Esophagus muscularis mucosa (tissue), 4 donors: ENCODE data around the gene NFATC4. TPM values are rescaled to one million over a fixed set of nuclear protein-coding genes. Genes with fewer than 3 reads are reported as not detected.

Source experiments
- DNase-seq: peaks from one replicate; pipeline ENCODE4 v3.0.0-alpha.2; 2017; ENCODE audit errors: extremely low spot score
- H3K27ac ChIP-seq, 4 donors: fragments of 200-600 bp; sonication (generic); replicated peaks in 1 of 4; 1 replicate in 3 of 4; 2 replicates in 1 of 4; pipeline ENCODE4 v1.5.1; 2016 to 2019; ENCODE audit warnings: mild to moderate bottlenecking in 1 of 4
- H3K27me3 ChIP-seq, 4 donors: fragments of 200-600 bp; sonication (generic); one replicate each; pipeline versions ENCODE4 v1.5.1 to v1.6.0; 2016 to 2019
- H3K36me3 ChIP-seq, 4 donors: fragments of 200-600 bp; sonication (generic); one replicate each; pipeline ENCODE4 v1.5.1; 2016 to 2019
- H3K4me1 ChIP-seq, 4 donors: fragments of 200-600 bp; sonication (generic); one replicate each; pipeline ENCODE4 v1.5.1; 2016 to 2019
- H3K4me3 ChIP-seq, 4 donors: fragments of 200-600 bp; sonication (generic); 1 replicate in 2 of 4; 2 replicates in 2 of 4; pipeline ENCODE4 v1.5.1; 2016 to 2019; ENCODE audit warnings: mild to moderate bottlenecking in 4 of 4, moderate library complexity in 1 of 4
- H3K9me3 ChIP-seq, 4 donors: fragments of 200-600 bp; sonication (generic); 1 replicate in 3 of 4; 2 replicates in 1 of 4; pipeline ENCODE4 v1.5.1; 2016 to 2019
- CTCF ChIP-seq, 3 experiments: fragments of 200-600 bp in 2 of 3; fragments of 450-650 bp in 1 of 3; sonication (generic) in 2 of 3; IDR thresholded peaks; one replicate each; pipeline ENCODE4 v1.5.1; 2017 to 2019; ENCODE audit warnings: antibody characterized with exemption in 3 of 3, mild to moderate bottlenecking in 2 of 3, moderate library complexity in 1 of 3
- EP300 ChIP-seq: sonication (generic); formaldehyde crosslinking; IDR thresholded peaks from one replicate; pipeline ENCODE4 v1.6.1; 2017; ENCODE audit warnings: antibody characterized with exemption
- POLR2A ChIP-seq: fragments of 450-650 bp; IDR thresholded peaks from one replicate; pipeline ENCODE4 v1.6.1; 2017; ENCODE audit warnings: antibody characterized with exemption, moderate library complexity, mild to moderate bottlenecking, low read depth
- POLR2AphosphoS5 ChIP-seq, 2 donors: sonication (generic); formaldehyde crosslinking; IDR thresholded peaks; one replicate each; pipeline ENCODE4 v1.6.1; 2017; ENCODE audit warnings: antibody characterized with exemption in 2 of 2
- WGBS: methylation state at CpG from one replicate; pipeline ENCODE4 v1.1.5; 2018; 5-methylcytosine and 5-hydroxymethylcytosine counted together
- intact Hi-C: fragments of 100-400 bp; cut with DNase I; formaldehyde crosslinking; loops from one replicate; pipeline ENCODE4 v1.15.1; 2023
- small RNA-seq, 3 donors: library from RNA; depleted of rRNA; stranded (forward); fragments of <200 nt; gene quantifications; one replicate each; pipeline ENCODE3, GENCODE V24; 2016
- total RNA-seq, 4 donors: library from RNA; depleted of rRNA; stranded (reverse); fragments of >200 nt; gene quantifications; one replicate each; pipeline versions ENCODE4 v1.1.0 to v1.2.1, GENCODE V29; 2016

Gene NFATC4
- total RNA-seq, 4 donors from 2014 or later = 38.8 to 65.2 (median 48.3) TPM

- intact Hi-C loops = no loop called here
- peak; percentile 74 for DNase-seq
- Histone ChIP-seq H3K4me3 (peak overlapping the region; percentile 66 to 87 (median 70)), H3K9me3 (no peaks in the 10 kb centered on the region), H3K36me3 (peaks cover 14 to 28% (median 23%) of the 10 kb centered on the region in 4 donors), H3K27me3 (no peaks in the 10 kb centered on the region), H3K4me1 (peaks cover 36 to 57% (median 48%) of the 10 kb centered on the region in 4 donors), H3K27ac (peak overlapping the region; percentile 92 to 98 (median 92))
- TF ChIP-seq CTCF (IDR thresholded peaks at IDR 0.05) (no peak), POLR2AphosphoS5 (IDR thresholded peaks at IDR 0.05) (no peak), EP300 (no peak), POLR2A (no peak)
- 91% methylated on average over 13 of the region's 18 CpGs for WGBS
Measured at GRCh38 chr14:24428628-24429394, 60.8 kb downstream of the NFATC4 start.

Small RNAs within 50 kb of the gene (small RNA-seq; reads per million reads assigned to genes)
- 0 reads per million in 3 donors for gene RF00026

Other genes starting within 250 kb of the NFATC4 start
- gene FITM1, start 237.5 kb upstream of the NFATC4 start, total RNA-seq = under 1 TPM in 3 of 4 donors, not detected in 1; 0.34 to 0.83 (median 0.52) TPM
- 100 to 1,000 TPM; 129 to 158 (median 143) TPM for gene PSME1, start 232.0 kb upstream of the NFATC4 start, total RNA-seq
- gene EMC9, start 226.6 kb upstream of the NFATC4 start, total RNA-seq = 10 to 100 TPM in 3 of 4 donors, 1 to 10 TPM in 1; 8.8 to 14.4 (median 12.2) TPM
- 10 to 100 TPM; 32.8 to 64.3 (median 42.6) TPM for gene PSME2, start 221.6 kb upstream of the NFATC4 start, total RNA-seq
- gene RNF31, start 220.7 kb upstream of the NFATC4 start, total RNA-seq = 10 to 100 TPM; 21.7 to 33.3 (median 26.8) TPM
- 10 to 100 TPM; 39.5 to 78.3 (median 63.2) TPM for gene IRF9, start 206.9 kb upstream of the NFATC4 start, total RNA-seq
- gene REC8, start 196.1 kb upstream of the NFATC4 start, total RNA-seq = 1 to 10 TPM; 4.6 to 5.9 (median 5.0) TPM
- gene IPO4, start 179.4 kb upstream of the NFATC4 start, total RNA-seq = 10 to 100 TPM; 12.9 to 41.6 (median 25.2) TPM
- gene TM9SF1, start 172.7 kb upstream of the NFATC4 start, total RNA-seq = 10 to 100 TPM; 27.0 to 44.6 (median 43.8) TPM
- under 1 TPM in 2 of 4 donors, not detected in 2; 0.57 to 0.58 TPM for gene TSSK4, start 162.5 kb upstream of the NFATC4 start, total RNA-seq
- gene CHMP4A, start 154.7 kb upstream of the NFATC4 start, total RNA-seq = 100 to 1,000 TPM in 2 of 4 donors, 10 to 100 TPM in 2; 75.4 to 135 (median 94.9) TPM
- gene MDP1, start 152.1 kb upstream of the NFATC4 start, total RNA-seq = 10 to 100 TPM; 11.1 to 17.5 (median 14.4) TPM
- gene NEDD8, start 135.8 kb upstream of the NFATC4 start, total RNA-seq = 100 to 1,000 TPM; 117 to 152 (median 131) TPM
- 10 to 100 TPM; 43.1 to 53.4 (median 50.5) TPM for gene GMPR2, start 135.3 kb upstream of the NFATC4 start, total RNA-seq
- gene TINF2, start 125.6 kb upstream of the NFATC4 start, total RNA-seq = 10 to 100 TPM; 49.4 to 89.0 (median 81.0) TPM
- 1 to 10 TPM in 2 of 4 donors, under 1 TPM in 2; 0.52 to 3.3 (median 1.6) TPM for gene TGM1, start 105.0 kb upstream of the NFATC4 start, total RNA-seq
- 10 to 100 TPM; 14.6 to 27.8 (median 20.3) TPM for gene RABGGTA, start 96.6 kb upstream of the NFATC4 start, total RNA-seq
- gene DHRS1, start 68.4 kb upstream of the NFATC4 start, total RNA-seq = 10 to 100 TPM; 13.9 to 22.4 (median 19.2) TPM
- gene NOP9, start 68.3 kb upstream of the NFATC4 start, total RNA-seq = 10 to 100 TPM; 16.6 to 29.2 (median 21.6) TPM
- gene CIDEB, start 60.2 kb upstream of the NFATC4 start, total RNA-seq = 10 to 100 TPM in 1 of 4 donors, 1 to 10 TPM in 3; 6.6 to 12.5 (median 8.1) TPM
- 1 to 10 TPM; 1.7 to 3.7 (median 2.4) TPM for gene LTB4R2, start 58.0 kb upstream of the NFATC4 start, total RNA-seq
- 1 to 10 TPM in 3 of 4 donors, under 1 TPM in 1; 0.42 to 6.0 (median 2.9) TPM for gene LTB4R, start 56.7 kb upstream of the NFATC4 start, total RNA-seq
- gene ADCY4, start 33.1 kb upstream of the NFATC4 start, total RNA-seq = 10 to 100 TPM; 21.5 to 36.9 (median 27.9) TPM
- gene RIPK3, start 28.2 kb upstream of the NFATC4 start, total RNA-seq = 1 to 10 TPM; 3.8 to 6.4 (median 6.1) TPM
- gene NYNRIN, start 30.8 kb downstream of the NFATC4 start, total RNA-seq = 10 to 100 TPM in 3 of 4 donors, 1 to 10 TPM in 1; 8.0 to 21.2 (median 13.4) TPM
- gene CBLN3, start 61.5 kb downstream of the NFATC4 start, total RNA-seq = 1 to 10 TPM; 1.2 to 2.2 (median 1.9) TPM
- gene KHNYN, start 61.8 kb downstream of the NFATC4 start, total RNA-seq = 10 to 100 TPM; 46.5 to 75.8 (median 58.4) TPM
- gene SDR39U1, start 74.6 kb downstream of the NFATC4 start, total RNA-seq = 10 to 100 TPM; 23.9 to 48.6 (median 33.5) TPM
- gene CMA1, start 140.1 kb downstream of the NFATC4 start, total RNA-seq = 1 to 10 TPM in 3 of 4 donors, not detected in 1; 1.2 to 8.0 (median 2.6) TPM
- 10 to 100 TPM in 1 of 4 donors, 1 to 10 TPM in 3; 2.1 to 29.8 (median 7.5) TPM for gene CTSG, start 208.1 kb downstream of the NFATC4 start, total RNA-seq
- gene GZMH, start 241.5 kb downstream of the NFATC4 start, total RNA-seq = 1 to 10 TPM in 1 of 4 donors, under 1 TPM in 2, not detected in 1; 0.50 to 1.3 (median 0.97) TPM